ENCODE results near the gene DOCK4. TPM values are rescaled to one million over a fixed set of nuclear protein-coding genes. Genes with fewer than 3 reads are reported as not detected.

DOCK4 gene
- total and polyA plus RNA-seq, 4 donors = 7.2 to 48.9 (median 12.8) TPM

GRCh38 chr7:111677848-111678247 is 528.4 kb downstream of the DOCK4 start:
- TF ChIP-seq HNF4A (conservative IDR thresholded peaks at IDR 0.05) (peak; percentile 62), CTCF (IDR thresholded peaks at IDR 0.05; ENCODE audit: low read depth, low read length, missing input control) (no peak)
- Histone ChIP-seq H3K36me3 (ENCODE audit: control insufficient read depth in 4 of 4, insufficient read depth in 3 of 4, low read depth in 1 of 4, low read length in 3 of 4) (no peaks in the 10 kb centered on the region), H3K4me3 (ENCODE audit: low read depth in 1 of 3, low read length in 3 of 3) (no peak overlapping the region), H3K9me3 (ENCODE audit: control insufficient read depth in 4 of 4, low read length in 3 of 4) (no peaks in the 10 kb centered on the region), H3K27me3 (ENCODE audit: control insufficient read depth in 4 of 4, insufficient read depth in 4 of 4, low read length in 3 of 4) (no peaks in the 10 kb centered on the region), H3K27ac (ENCODE audit: low read depth in 1 of 2, low read length in 2 of 2) (no peak overlapping the region), H3K4me1 (ENCODE audit: control insufficient read depth in 4 of 4, insufficient read depth in 4 of 4, low read length in 3 of 4) (no peaks in the 10 kb centered on the region), H3K9ac (ENCODE audit: low read depth in 1 of 2, low read length in 2 of 2) (no peak overlapping the region)
- DNase-seq (ENCODE audit: low spot score) = no peak

- no peaks in the 10 kb centered on the region for H3K9me3 ChIP-seq (ENCODE audit: control insufficient read depth in 4 of 4, low read length in 3 of 4)
- TF ChIP-seq FOXA1 (IDR thresholded peaks at IDR 0.05) = no peak
- TF ChIP-seq TAF1 (conservative IDR thresholded peaks at IDR 0.05) = no peak
- TF ChIP-seq HNF4G (IDR thresholded peaks at IDR 0.05) = no peak
- no peak for TF ChIP-seq REST (IDR thresholded peaks at IDR 0.05)
- TF ChIP-seq MAX (IDR thresholded peaks at IDR 0.05) = no peak
- no peak for TF ChIP-seq YY1 (IDR thresholded peaks at IDR 0.05)
- TF ChIP-seq CTCF (IDR thresholded peaks at IDR 0.05; ENCODE audit: low read depth, low read length, missing input control) = no peak
- no peak for TF ChIP-seq RAD21 (IDR thresholded peaks at IDR 0.05)
- no peak for TF ChIP-seq HNF4A (conservative IDR thresholded peaks at IDR 0.05)
- TF ChIP-seq FOXA2 (IDR thresholded peaks at IDR 0.05) = no peak
- TF ChIP-seq ZBTB33 (IDR thresholded peaks at IDR 0.05) = no peak
- TF ChIP-seq SP1 (IDR thresholded peaks at IDR 0.05) = no peak
- no peak for TF ChIP-seq ATF3 (IDR thresholded peaks at IDR 0.05)
- TF ChIP-seq GABPA (IDR thresholded peaks at IDR 0.05 in 1 of 2, conservative IDR thresholded peaks at IDR 0.05 in 1 of 2) = no peak
- TF ChIP-seq RXRA (IDR thresholded peaks at IDR 0.05) = no peak
- no peak for TF ChIP-seq NR2F2 (IDR thresholded peaks at IDR 0.05)
- TF ChIP-seq EGR1 (IDR thresholded peaks at IDR 0.05; ENCODE audit: low read depth in 2 of 2) = no peak
- no peak for TF ChIP-seq JUND (IDR thresholded peaks at IDR 0.05)
- H3K9ac ChIP-seq (ENCODE audit: low read depth in 1 of 2, low read length in 2 of 2) = no peak overlapping the region
- H3K4me1 ChIP-seq (ENCODE audit: control insufficient read depth in 4 of 4, insufficient read depth in 4 of 4, low read length in 3 of 4) = no peaks in the 10 kb centered on the region
- DNase-seq (ENCODE audit: low spot score) = no peak
- H3K4me3 ChIP-seq (ENCODE audit: low read depth in 1 of 3, low read length in 3 of 3) = no peak overlapping the region
- no peaks in the 10 kb centered on the region for H3K27me3 ChIP-seq (ENCODE audit: control insufficient read depth in 4 of 4, insufficient read depth in 4 of 4, low read length in 3 of 4)
- no peaks in the 10 kb centered on the region for H3K36me3 ChIP-seq (ENCODE audit: control insufficient read depth in 4 of 4, insufficient read depth in 3 of 4, low read depth in 1 of 4, low read length in 3 of 4)
- no peak overlapping the region for H3K27ac ChIP-seq (ENCODE audit: low read depth in 1 of 2, low read length in 2 of 2)
- WGBS = 73% methylated on average over 2 of the region's 2 CpGs
Measured at GRCh38 chr7:111676811-111677210, 529.4 kb downstream of the DOCK4 start.

All from liver (tissue), 9 donors.